Neural crest cell (in vitro differentiated cells): ENCODE results near the gene FNDC3B. TPM values are rescaled to one million over a fixed set of nuclear protein-coding genes. Genes with fewer than 3 reads are reported as not detected.

Experiments used
- DNase-seq: peaks from one replicate; pipeline ENCODE4 v3.0.0; 2021; ENCODE audit warnings: low read depth, mixed read lengths, low spot score
- H3K27ac Mint-ChIP-seq: one replicate; pipeline ENCODE4 v1.8.0; 2021; ENCODE audit warnings: mild to moderate bottlenecking, mixed read lengths; ENCODE audit not compliant: unreplicated experiment
- H3K27me3 Mint-ChIP-seq: 2 replicates; pipeline ENCODE4 v1.8.0; 2021; ENCODE audit warnings: low read depth, mild to moderate bottlenecking, mixed read lengths
- H3K36me3 Mint-ChIP-seq: 2 replicates; pipeline ENCODE4 v1.8.0; 2021; ENCODE audit warnings: low read depth, mild to moderate bottlenecking, mixed read lengths
- H3K4me1 Mint-ChIP-seq: 2 replicates; pipeline ENCODE4 v1.8.0; 2021; ENCODE audit warnings: mixed read lengths
- H3K4me3 Mint-ChIP-seq: one replicate; pipeline ENCODE4 v1.8.0; 2021; ENCODE audit warnings: mild to moderate bottlenecking, mixed read lengths
- H3K9me3 Mint-ChIP-seq: 2 replicates; pipeline ENCODE4 v1.8.0; 2021; ENCODE audit warnings: mixed read lengths
- total RNA-seq: library from RNA; stranded (reverse); gene quantifications from 2 replicates; pipeline ENCODE4 v1.2.1, GENCODE V29; 2021
- TF ChIP-seq, protein P1 (sequence below): fragments of 200-600 bp; sonication (generic); conservative IDR thresholded peaks from 2 replicates; pipeline ENCODE4 v1.5.0; 2021; ENCODE audit warnings: antibody characterized with exemption, mild to moderate bottlenecking

FNDC3B gene
- total RNA-seq, 1 donor from 2014 or later: 41.5 TPM

GRCh38 chr3:172057059-172057458 lies 17.7 kb downstream of the FNDC3B start:
- peaks cover 13% of the 10 kb centered on the region for H3K36me3 Mint-ChIP-seq
- no peak for DNase-seq

GRCh38 chr3:172057624-172058327 lies 18.4 kb downstream of the FNDC3B start:
- H3K4me1 Mint-ChIP-seq: peaks cover 40% of the 10 kb centered on the region
- no peaks in the 10 kb centered on the region for H3K9me3 Mint-ChIP-seq
- H3K27ac Mint-ChIP-seq: no peak overlapping the region
- no peaks in the 10 kb centered on the region for H3K27me3 Mint-ChIP-seq
- DNase-seq: no peak
- H3K4me3 Mint-ChIP-seq: no peak overlapping the region
- peaks cover 6% of the 10 kb centered on the region for H3K36me3 Mint-ChIP-seq
- TF ChIP-seq, protein P1, sequence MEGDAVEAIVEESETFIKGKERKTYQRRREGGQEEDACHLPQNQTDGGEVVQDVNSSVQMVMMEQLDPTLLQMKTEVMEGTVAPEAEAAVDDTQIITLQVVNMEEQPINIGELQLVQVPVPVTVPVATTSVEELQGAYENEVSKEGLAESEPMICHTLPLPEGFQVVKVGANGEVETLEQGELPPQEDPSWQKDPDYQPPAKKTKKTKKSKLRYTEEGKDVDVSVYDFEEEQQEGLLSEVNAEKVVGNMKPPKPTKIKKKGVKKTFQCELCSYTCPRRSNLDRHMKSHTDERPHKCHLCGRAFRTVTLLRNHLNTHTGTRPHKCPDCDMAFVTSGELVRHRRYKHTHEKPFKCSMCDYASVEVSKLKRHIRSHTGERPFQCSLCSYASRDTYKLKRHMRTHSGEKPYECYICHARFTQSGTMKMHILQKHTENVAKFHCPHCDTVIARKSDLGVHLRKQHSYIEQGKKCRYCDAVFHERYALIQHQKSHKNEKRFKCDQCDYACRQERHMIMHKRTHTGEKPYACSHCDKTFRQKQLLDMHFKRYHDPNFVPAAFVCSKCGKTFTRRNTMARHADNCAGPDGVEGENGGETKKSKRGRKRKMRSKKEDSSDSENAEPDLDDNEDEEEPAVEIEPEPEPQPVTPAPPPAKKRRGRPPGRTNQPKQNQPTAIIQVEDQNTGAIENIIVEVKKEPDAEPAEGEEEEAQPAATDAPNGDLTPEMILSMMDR: no peak

More at GRCh38 chr3:172057059-172057458, 17.7 kb downstream of the FNDC3B start:
- Mint-ChIP-seq H3K4me1 (peaks cover 46% of the 10 kb centered on the region), H3K27ac (no peak overlapping the region), H3K4me3 (no peak overlapping the region), H3K9me3 (no peaks in the 10 kb centered on the region), H3K27me3 (no peaks in the 10 kb centered on the region)
- TF ChIP-seq, protein P1: no peak

DNA sequence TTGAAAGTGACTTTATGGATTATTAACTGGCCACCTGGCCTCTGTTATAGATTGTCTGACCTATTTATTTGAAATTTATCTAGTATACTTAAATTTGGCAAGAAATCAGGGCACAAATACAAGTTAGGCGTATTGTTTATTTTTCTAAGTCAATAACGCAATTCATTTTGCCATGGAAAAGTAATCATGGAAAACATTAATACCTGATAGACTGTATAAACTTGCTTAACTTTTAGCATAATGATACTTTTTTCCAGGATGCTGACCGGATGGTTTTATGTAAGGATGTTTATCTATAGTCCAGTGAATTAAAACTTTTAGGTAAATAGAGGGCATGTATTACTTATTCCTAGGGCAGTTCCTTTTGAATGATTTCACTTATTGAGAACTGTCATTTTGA lies 20.2 kb downstream of the FNDC3B start:
- Mint-ChIP-seq H3K36me3 (peaks cover 13% of the 10 kb centered on the region), H3K4me1 (peaks cover 45% of the 10 kb centered on the region), H3K4me3 (no peak overlapping the region), H3K27me3 (no peaks in the 10 kb centered on the region), H3K27ac (no peak overlapping the region), H3K9me3 (no peaks in the 10 kb centered on the region)
- DNase-seq: no peak
- TF ChIP-seq, protein P1: no peak

GRCh38 chr3:172060234-172060633 lies 20.9 kb downstream of the FNDC3B start:
- H3K27ac Mint-ChIP-seq: no peak overlapping the region
- peaks cover 15% of the 10 kb centered on the region for H3K36me3 Mint-ChIP-seq
- H3K27me3 Mint-ChIP-seq: no peaks in the 10 kb centered on the region
- no peak overlapping the region for H3K4me3 Mint-ChIP-seq
- H3K4me1 Mint-ChIP-seq: peaks cover 43% of the 10 kb centered on the region
- DNase-seq: no peak
- H3K9me3 Mint-ChIP-seq: peaks cover 2% of the 10 kb centered on the region
- TF ChIP-seq, protein P1: no peak

DNA sequence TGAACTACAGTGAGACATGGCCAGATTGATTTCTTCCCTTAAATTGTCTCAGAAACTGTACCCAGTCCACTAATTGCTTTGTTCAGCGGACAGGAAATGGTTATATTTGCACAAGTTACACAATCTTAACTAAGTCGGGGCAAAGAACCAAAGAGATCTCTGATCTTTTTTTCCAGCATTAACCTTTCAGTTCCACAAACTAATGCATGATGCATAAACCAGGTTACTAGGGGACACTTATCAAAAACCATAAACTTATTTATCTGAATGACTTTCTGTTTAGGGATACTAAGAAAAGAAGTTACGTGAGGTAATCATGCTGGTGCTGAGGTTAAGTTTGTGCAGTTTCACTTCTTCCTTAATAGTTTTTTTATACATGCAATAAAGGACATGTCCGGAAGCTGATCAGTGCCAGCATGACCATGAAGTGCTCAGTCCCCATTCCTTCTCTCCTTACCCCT lies 22.4 kb downstream of the FNDC3B start:
- Mint-ChIP-seq H3K4me1 (peaks cover 32% of the 10 kb centered on the region), H3K4me3 (no peak overlapping the region), H3K9me3 (peaks cover 2% of the 10 kb centered on the region), H3K36me3 (peaks cover 13% of the 10 kb centered on the region), H3K27me3 (no peaks in the 10 kb centered on the region), H3K27ac (no peak overlapping the region)
- TF ChIP-seq, protein P1: no peak
- DNase-seq: no peak
